HepG2 (cell line): ENCODE measurements around the gene CLASRP. TPM values are rescaled to one million over a fixed set of nuclear protein-coding genes. Genes with fewer than 3 reads are reported as not detected.

ENCODE experiments used
- HMG20B ChIP-seq: conservative IDR thresholded peaks from 2 replicates; pipeline ENCODE4 v1.6.1; 2016; ENCODE audit warnings: missing genetic modification reagents, missing compliant biosample characterization
- PATZ1 ChIP-seq: sonication (generic); formaldehyde crosslinking; IDR thresholded peaks from 2 replicates; pipeline ENCODE4 v1.4.0; 2020; ENCODE audit warnings: missing genetic modification reagents
- RAD51 ChIP-seq: fragments of 450-650 bp; IDR thresholded peaks from 2 replicates; pipeline ENCODE4 v1.6.1; 2016; ENCODE audit warnings: borderline replicate concordance
- SKIL ChIP-seq: sonication (generic); formaldehyde crosslinking; IDR thresholded peaks from 2 replicates; pipeline ENCODE4 v1.8.0; 2022; ENCODE audit warnings: missing genetic modification reagents, mild to moderate bottlenecking, moderate library complexity, borderline replicate concordance
- ZNF761 ChIP-seq: sonication (generic); formaldehyde crosslinking; conservative IDR thresholded peaks from 2 replicates; pipeline ENCODE4 v1.4.0; 2020; ENCODE audit warnings: mild to moderate bottlenecking, missing genetic modification reagents
- ZNF772 ChIP-seq: sonication (generic); formaldehyde crosslinking; IDR thresholded peaks from 2 replicates; pipeline ENCODE4 v1.5.0; 2020; ENCODE audit warnings: mild to moderate bottlenecking, missing genetic modification reagents
- polyA plus RNA-seq, 8 experiments: library from polyadenylated mRNA; depleted of rRNA in 3 of 8; stranded (reverse) in 7 of 8; unstranded in 1 of 8; fragments of >200 nt; fragmentation: Illumina TruSeq in 4 of 8; extraction: Trizol in 4 of 8; gene quantifications; 2 replicates each; pipeline versions ENCODE4 v1.2.1 to v1.2.3, GENCODE V29; 2011 to 2016; ENCODE audit warnings: low read depth in 4 of 8, missing spikeins in 1 of 8, mixed read lengths in 1 of 8; ENCODE audit not compliant: insufficient read depth in 1 of 8
- total RNA-seq, 5 experiments: library from RNA; depleted of rRNA; stranded (reverse); fragments of >200 nt; fragmentation: Illumina TruSeq; extraction: Trizol; gene quantifications; 2 replicates each; pipeline ENCODE4 v1.2.3, GENCODE V29; 2016; ENCODE audit warnings: low read depth in 1 of 5

Gene CLASRP
- total and polyA plus RNA-seq, 2 of the 13 experiments (the other 11 are each of a cell fraction or from before 2014, with no cell fraction given), result 32.0 to 51.4 TPM

- TF ChIP-seq SKIL (CRISPR knock-in tag) (0 out of 2 replicates have a peak, but pooled peaks have one; percentile 14), RAD51 (no peak), PATZ1 (CRISPR knock-in tag) (peak; percentile 11; the same call in 1 of the 2 replicates), ZNF761 (0 out of 2 replicates have a peak, but pooled peaks have one; percentile 58), HMG20B (0 out of 2 replicates have a peak, but pooled peaks have one; percentile 9), ZNF772 (CRISPR knock-in tag) (0 out of 2 replicates have a peak, but pooled peaks have one; percentile 21)
Observed at GRCh38 chr19:45098521-45099466, 59.9 kb downstream of the CLASRP start (continued).
